Lower leg skin (tissue), 3 donors: ENCODE measurements around the gene TMEM43.

ENCODE experiments used
- CTCF ChIP-seq, 3 donors: fragments of 450-650 bp; IDR thresholded peaks; one replicate each; pipeline ENCODE4 v1.5.1; 2016; ENCODE audit warnings: antibody characterized with exemption in 3 of 3, mild to moderate bottlenecking in 3 of 3, moderate library complexity in 2 of 3
- POLR2A ChIP-seq, 2 donors: fragments of 450-650 bp; IDR thresholded peaks; one replicate each; pipeline ENCODE4 v1.6.1; 2016 to 2017; ENCODE audit warnings: antibody characterized with exemption in 2 of 2, mild to moderate bottlenecking in 1 of 2, moderate library complexity in 1 of 2

- no peak for TF ChIP-seq POLR2A (IDR thresholded peaks at IDR 0.05)
- no peak for TF ChIP-seq CTCF (IDR thresholded peaks at IDR 0.05)
These were observed 12.2 kb downstream of the TMEM43 start for GRCh38 chr3:14137004-14137403.
